Motor neuron (in vitro differentiated cells): Measurements from ENCODE around the gene SORL1. TPM values are rescaled to one million over a fixed set of nuclear protein-coding genes. Genes with fewer than 3 reads are reported as not detected.

ENCODE experiments used
- ATAC-seq, 8 experiments: fragments of 200-7000 bp; cut with Tn5 transposase; replicated peaks in 6 of 8; 2 replicates each; pipeline ENCODE4 v1.8.0; 2021; ENCODE audit warnings: mild to moderate bottlenecking in 8 of 8, moderate library complexity in 8 of 8
- H3K27ac ChIP-seq, 2 donors: fragments of 250-450 bp; sonication (Bioruptor Pico); 2 replicates each; pipeline ENCODE4 v1.9.0; 2021; ENCODE audit warnings: antibody characterized with exemption in 2 of 2, mild to moderate bottlenecking in 2 of 2, moderate library complexity in 1 of 2
- H3K4me1 ChIP-seq, 2 donors: fragments of 250-450 bp; sonication (Bioruptor Pico); replicated peaks in 1 of 2; 2 replicates each; pipeline ENCODE4 v1.6.1; 2021; ENCODE audit warnings: antibody characterized with exemption in 2 of 2, mild to moderate bottlenecking in 2 of 2, moderate library complexity in 1 of 2
- H3K4me3 ChIP-seq, 5 donors: fragments of 250-450 bp; sonication (Bioruptor Pico); 2 replicates each; pipeline ENCODE4 v1.9.0; 2021; ENCODE audit warnings: antibody characterized with exemption in 5 of 5, mild to moderate bottlenecking in 5 of 5, moderate library complexity in 4 of 5
- WGBS, 10 experiments: fragments of 450-650 bp; shearing (Covaris generic); methylation state at CpG; one replicate each; pipeline ENCODE4 v1.0.0; 2022; 5-methylcytosine and 5-hydroxymethylcytosine counted together
- in situ Hi-C, 9 experiments: fragments of 400-800 bp; cut with MboI; loops; one replicate each; pipeline ENCODE4 v1.15.0; 2021; ENCODE audit warnings: low sequenced_read_pairs in 9 of 9, low pct_unique_long_range_greater_than_20kb in 2 of 9; ENCODE audit not compliant: unreplicated experiment in 9 of 9
- total RNA-seq, 8 experiments: library from RNA; unstranded; fragments of 300-600 nt; gene quantifications; 2 replicates each; pipeline versions ENCODE4 v1.2.3 to v1.2.4, GENCODE V29; 2022

SORL1 gene
- total RNA-seq, 8 experiments from 2014 or later: 0.36 to 39.4 (median 21.8) TPM

DNA sequence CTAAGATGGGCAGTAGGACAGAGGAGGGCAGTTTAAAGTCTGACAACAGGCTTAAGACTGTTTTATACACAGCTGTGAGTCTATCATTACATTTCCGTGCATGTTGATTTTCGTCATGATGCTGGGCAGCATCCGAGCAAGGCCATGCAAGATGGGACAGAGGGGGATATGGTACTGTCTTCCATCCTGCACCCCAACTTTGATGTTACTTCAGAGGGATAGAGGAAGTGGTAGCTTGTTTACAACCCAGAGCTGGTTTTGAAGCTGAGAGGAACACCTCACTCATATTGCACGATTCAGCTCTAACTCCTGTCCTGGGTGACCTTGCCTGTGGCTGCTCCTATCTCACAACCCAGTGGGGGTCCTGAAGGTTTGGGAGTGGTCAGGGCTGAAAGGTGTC, 3.0 kb upstream of the SORL1 start:
- Histone ChIP-seq H3K4me1 (peaks cover 11 to 15% of the 10 kb centered on the region in 2 donors), H3K27ac (no peak overlapping the region), H3K4me3 (no peak overlapping the region)
- no peak for ATAC-seq
- 60 to 100% (median 92%) methylated on average over 1 to 4 of the region's 4 CpGs; no CpG with 5 or more reads in 4 of the 10 experiments for WGBS, 10 experiments
- in situ Hi-C loops: no loop called here

DNA sequence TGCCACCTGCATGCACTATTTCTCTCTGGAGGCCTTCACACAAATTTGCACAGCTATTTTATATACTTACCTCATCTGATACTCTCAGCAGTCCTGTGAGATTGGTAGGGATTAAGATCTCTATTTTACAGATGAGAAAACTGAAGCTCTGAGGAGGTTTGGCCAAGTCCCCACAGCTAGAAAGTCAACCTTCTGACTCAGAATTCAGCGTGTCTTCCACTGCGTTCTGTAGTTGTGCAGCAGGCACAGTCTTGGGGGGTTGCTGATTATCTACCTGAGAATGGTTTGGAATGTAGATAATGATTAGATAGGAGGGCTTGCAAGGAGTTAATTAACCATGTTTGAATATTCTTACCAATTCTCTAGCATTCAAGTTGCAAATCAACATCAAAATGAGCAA, 2.5 kb upstream of the SORL1 start:
- Histone ChIP-seq H3K4me3 (no peak overlapping the region), H3K4me1 (peaks cover 14 to 18% of the 10 kb centered on the region in 2 donors), H3K27ac (no peak overlapping the region)
- in situ Hi-C loops: loop anchor here in 1 of 9 experiments (25.0 kb wide), 1 partner anchor 137 kb away; no protein-coding TSS in a partner anchor
- ATAC-seq: no peak
- 60 to 100% (median 95%) methylated on average over 1 to 2 of the region's 2 CpGs; no CpG with 5 or more reads in 6 of the 10 experiments for WGBS, 10 experiments

DNA sequence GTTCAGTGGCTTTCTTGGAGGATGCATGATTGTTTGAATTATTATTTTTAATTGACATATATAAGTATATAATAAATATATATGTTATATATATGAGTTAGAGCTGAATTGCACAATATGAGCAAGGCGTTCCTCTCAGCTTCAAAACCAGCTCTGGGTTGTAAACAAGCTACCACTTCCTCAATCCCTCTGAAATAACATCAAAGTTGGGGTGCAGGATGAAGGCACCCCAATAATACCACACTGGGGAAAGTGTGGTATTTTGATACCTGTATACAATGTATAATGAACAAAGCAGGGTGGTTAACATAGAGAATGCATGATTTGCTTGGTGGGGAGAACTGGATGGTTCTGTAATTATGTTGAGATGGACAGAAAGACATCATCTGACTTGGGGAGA, 1.7 kb upstream of the SORL1 start:
- no peak overlapping the region for H3K27ac ChIP-seq
- no peak overlapping the region for H3K4me3 ChIP-seq
- ATAC-seq: no peak
- in situ Hi-C loops: loop anchor here in 1 of 9 experiments (25.0 kb wide), 1 partner anchor 138 kb away; no protein-coding TSS in a partner anchor
- 58 to 100% (median 72%) methylated on average over 1 of the region's 1 CpG; no CpG with 5 or more reads in 6 of the 10 experiments for WGBS, 10 experiments
- peaks cover 17 to 18% of the 10 kb centered on the region in 2 donors for H3K4me1 ChIP-seq

DNA sequence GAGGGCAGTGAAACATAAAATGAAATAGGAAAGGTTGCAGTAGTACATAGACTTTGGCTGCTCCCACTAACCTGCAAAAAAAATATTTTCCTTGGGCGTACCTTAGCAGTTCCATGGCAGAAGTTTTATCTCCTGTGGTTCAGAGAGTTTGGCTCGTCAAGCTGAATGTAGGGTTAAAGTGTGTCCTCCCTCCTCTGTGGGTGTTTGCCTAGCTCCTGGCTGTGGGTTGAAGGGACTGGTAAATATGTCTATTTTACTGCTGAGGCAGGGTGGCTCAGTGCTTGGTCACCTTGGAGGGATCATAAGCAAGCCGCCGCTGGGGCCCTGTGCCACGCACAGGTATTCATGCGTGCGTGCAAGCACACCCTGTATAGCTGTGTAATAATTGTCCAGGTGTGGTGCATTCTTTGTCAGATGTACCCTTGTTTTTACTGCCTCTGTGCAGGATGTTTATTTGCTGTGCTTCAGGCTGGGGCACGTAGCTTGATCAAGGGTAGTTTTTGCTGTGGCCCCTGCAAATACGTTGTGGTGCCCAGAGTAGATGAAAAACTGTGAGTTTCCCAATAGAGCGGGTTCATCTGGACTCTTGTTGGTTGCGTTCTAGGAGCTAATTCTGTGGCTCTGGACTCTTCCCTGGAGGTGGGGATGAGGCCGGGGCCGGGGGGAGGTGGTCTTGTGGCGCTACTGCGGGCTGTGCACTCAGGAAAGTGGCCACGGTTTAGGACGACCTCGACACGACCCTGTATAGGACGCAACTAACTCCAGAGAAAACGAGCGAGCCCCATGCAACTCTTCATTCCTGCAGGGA, 732 bp upstream of the SORL1 start:
- peak in 3 of 8 experiments; percentile 50 to 53 (median 51) for ATAC-seq
- H3K27ac ChIP-seq: no peak overlapping the region
- peak overlapping the region; percentile 79 to 88 (median 81) for H3K4me3 ChIP-seq
- 59 to 100% (median 76%) methylated on average over 1 to 16 of the region's 22 CpGs; no CpG with 5 or more reads in 1 of the 10 experiments for WGBS, 10 experiments
- in situ Hi-C loops: loop anchor here in 1 of 9 experiments (25.0 kb wide), 1 partner anchor 139 kb away; no protein-coding TSS in a partner anchor
- peaks cover 14 to 21% of the 10 kb centered on the region in 2 donors for H3K4me1 ChIP-seq

DNA sequence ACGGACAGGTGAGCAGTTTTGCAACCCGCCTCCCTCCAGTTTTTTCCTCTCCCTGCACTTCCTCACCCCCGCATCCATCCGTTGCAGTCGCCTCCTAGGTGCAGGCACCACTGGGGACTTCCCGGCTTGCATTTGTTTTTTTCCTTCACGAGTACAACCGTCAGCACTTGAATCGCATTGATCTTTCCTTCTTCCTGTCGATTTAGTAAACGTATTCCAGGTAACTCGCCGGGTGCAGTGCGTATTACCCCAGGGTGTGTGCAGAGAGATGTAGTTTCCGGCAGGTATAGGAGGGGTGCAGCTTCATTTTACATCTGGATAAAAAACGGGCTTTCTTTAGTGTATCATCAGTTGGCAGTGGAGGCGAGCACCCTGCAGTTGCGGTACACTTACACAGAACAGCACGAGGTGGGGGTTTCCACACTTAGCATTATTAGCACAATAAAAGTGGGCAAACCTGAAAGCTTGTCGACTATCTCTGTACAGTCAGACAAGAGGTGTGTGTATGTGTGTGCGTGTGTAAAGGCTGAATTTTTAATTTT, 566 bp downstream of the SORL1 start, which contains the start of gene SORL1-AS1:
TSS of gene SORL1-AS1 (minus strand) at position 359 of the 542 bp plus-strand sequence.
- H3K4me3 ChIP-seq: peak within 1 kb of the TSS; percentile 79 to 88 (median 81)
- ATAC-seq: peak; percentile 28 to 57 (median 38)
- in situ Hi-C loops: loop anchor here in 1 of 9 experiments (25.0 kb wide), 1 partner anchor 140 kb away; no protein-coding TSS in a partner anchor
- 0 to 80% (median 5%) methylated on average over 1 to 13 of the region's 21 CpGs; no CpG with 5 or more reads in 1 of the 10 experiments for WGBS, 10 experiments
- H3K4me1 ChIP-seq: peaks cover 8 to 34% of the 10 kb centered on the region in 2 donors
- peak within 1 kb of the TSS; percentile 43 to 62 for H3K27ac ChIP-seq

DNA sequence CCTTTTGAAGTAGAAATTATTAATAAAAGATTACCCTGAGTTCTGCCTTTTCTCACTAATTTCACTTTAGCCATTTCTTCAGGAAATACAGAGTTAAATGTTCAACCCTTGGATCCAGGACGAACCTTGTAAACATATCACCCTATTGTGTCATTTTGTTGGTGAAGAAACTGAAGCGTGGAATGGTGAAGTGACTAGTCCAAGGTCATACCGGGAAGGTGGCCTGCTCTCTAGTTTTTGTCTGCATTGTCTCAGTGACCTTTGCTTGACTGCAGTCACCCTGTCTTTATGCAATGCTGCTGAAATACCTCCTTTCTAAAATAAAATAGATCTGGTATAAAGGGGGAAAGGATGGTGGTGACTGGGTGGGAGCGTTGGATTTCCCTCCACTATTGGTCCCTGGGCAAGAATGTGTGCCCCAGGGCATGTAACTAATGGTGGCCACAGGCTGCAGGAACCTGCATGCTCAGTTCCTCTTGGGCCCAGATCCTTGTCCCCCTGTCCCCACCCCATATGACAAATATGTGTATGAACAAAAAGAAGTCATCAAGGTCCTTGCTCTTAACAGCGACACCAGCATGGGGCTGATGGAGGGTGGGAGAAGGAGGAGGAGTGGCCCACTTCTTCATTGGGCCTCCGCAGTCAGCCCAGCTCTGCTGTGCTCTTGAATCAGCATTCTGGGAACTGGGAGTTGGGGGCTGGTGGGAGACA, 1.6 kb downstream of the SORL1 start:
- no peak for ATAC-seq
- WGBS, 10 experiments: 55 to 100% (median 78%) methylated on average over 1 to 3 of the region's 6 CpGs
- H3K27ac ChIP-seq: no peak overlapping the region
- H3K4me3 ChIP-seq: peak overlapping the region in 4 of 5 donors; percentile 80 to 88 (median 81)
- in situ Hi-C loops: loop anchor here in 1 of 9 experiments (25.0 kb wide), 1 partner anchor 141 kb away; no protein-coding TSS in a partner anchor
- H3K4me1 ChIP-seq: peaks cover 17 to 45% of the 10 kb centered on the region in 2 donors

DNA sequence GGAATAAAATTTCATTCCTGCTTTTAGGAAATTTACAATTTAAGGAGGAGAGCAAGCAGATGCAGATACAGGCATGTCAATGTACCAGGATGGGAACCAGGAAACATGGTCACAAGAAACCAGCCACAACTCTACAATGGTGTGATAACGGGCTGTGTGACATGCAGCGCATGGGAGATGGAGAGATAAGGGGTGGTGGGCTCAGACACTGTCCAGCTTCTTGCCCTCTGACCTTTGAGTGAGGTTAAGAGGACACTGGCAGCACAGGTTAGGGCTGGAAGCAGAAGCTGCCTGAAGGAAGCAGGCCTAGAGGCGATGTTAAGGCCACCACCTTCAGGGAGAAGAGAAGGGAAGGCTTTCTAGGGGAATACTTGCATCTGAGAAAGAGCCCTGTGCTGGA, 3.0 kb downstream of the SORL1 start:
- no peak overlapping the region for H3K27ac ChIP-seq
- H3K4me3 ChIP-seq: no peak overlapping the region
- ATAC-seq: no peak
- WGBS, 10 experiments: 60 to 100% (median 77%) methylated on average over 1 to 3 of the region's 3 CpGs; no CpG with 5 or more reads in 2 of the 10 experiments
- peaks cover 30 to 59% of the 10 kb centered on the region in 2 donors for H3K4me1 ChIP-seq
- in situ Hi-C loops: loop anchor here in 1 of 9 experiments (25.0 kb wide), 1 partner anchor 143 kb away; no protein-coding TSS in a partner anchor

DNA sequence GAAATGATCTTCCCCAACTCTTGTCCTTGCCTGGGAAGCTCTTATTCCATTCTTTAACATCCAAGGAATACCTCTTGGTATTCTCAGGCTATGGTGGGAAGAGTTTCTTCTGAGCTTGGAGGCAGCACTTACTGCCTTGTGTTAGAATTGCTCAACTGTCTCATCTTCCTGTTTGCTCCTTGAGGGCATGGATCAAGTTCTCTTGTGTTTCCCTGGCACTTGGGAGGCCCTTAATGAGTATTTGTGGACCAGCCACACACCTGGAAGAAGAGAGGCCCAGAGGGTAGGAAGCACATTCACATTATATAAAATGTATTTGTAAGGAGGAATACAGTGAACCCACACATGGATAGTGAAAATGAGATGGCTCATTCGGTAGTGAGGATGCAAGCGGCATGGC, 4.0 kb downstream of the SORL1 start:
- in situ Hi-C loops: loop anchor here in 1 of 9 experiments (25.0 kb wide), 1 partner anchor 144 kb away; no protein-coding TSS in a partner anchor
- WGBS, 10 experiments: 90 to 100% (median 100%) methylated on average over 2 of the region's 2 CpGs; no CpG with 5 or more reads in 3 of the 10 experiments
- ATAC-seq: no peak
- Histone ChIP-seq H3K4me1 (peaks cover 35 to 69% of the 10 kb centered on the region in 2 donors), H3K27ac (no peak overlapping the region), H3K4me3 (no peak overlapping the region)

DNA sequence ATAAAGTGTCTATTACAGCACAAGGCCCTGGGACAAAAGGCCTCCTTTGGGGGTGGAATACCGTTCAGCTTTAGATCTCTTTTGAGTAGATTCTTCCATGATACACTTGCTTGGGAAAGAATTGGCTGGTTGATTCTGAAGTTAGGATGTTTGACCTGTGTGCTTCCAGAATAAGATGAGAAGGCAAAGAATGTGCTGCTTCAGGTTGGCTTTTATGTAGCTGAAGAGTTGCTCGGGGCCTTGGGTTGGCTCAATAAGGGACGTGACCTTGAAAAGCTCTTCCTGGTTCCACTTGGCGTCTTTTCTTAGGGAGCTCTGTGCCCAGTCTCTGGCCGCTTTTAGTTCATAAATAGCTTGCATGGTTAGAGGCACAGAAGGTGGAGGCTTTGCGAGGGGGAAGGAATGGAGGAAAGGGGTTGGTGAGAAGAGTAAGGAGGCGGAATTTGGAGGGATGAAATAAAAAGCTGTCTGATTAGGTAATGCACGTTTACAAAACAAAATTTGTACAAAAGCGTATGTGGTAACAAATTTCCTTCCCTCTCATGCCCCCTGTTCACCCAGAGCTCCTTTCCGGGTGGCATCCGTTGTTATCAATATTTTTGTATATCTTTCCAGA, 4.8 kb downstream of the SORL1 start:
- no peak overlapping the region for H3K27ac ChIP-seq
- WGBS, 10 experiments: 59 to 94% (median 76%) methylated on average over 1 to 11 of the region's 11 CpGs
- in situ Hi-C loops: loop anchor here in 1 of 9 experiments (25.0 kb wide), 1 partner anchor 145 kb away; no protein-coding TSS in a partner anchor
- no peak overlapping the region for H3K4me3 ChIP-seq
- peaks cover 33 to 77% of the 10 kb centered on the region in 2 donors for H3K4me1 ChIP-seq
- ATAC-seq: no peak

DNA sequence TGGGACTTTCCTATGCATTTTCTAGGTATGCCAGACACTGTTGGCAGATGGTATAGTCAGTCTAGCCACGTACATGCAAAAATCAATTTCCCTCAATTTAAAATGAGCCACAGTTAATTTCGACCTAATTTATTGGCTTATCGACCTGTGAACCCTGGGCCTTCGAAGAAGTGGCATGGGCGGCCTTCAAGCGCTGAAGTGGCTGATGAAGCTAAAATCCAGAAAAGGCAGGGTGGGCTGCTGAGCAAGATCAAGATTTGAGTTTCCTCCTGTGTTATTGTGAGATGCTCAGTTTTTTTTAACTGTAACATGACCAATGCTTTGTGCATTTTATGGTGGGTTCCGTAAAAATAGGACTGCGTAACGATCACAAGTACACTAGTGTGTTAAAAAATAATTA, 6.4 kb downstream of the SORL1 start:
- Histone ChIP-seq H3K27ac (peak overlapping the region in 1 of 2 donors; percentile 66), H3K4me3 (no peak overlapping the region), H3K4me1 (peaks cover 33 to 86% of the 10 kb centered on the region in 2 donors)
- ATAC-seq: no peak
- in situ Hi-C loops: loop anchor here in 1 of 9 experiments (25.0 kb wide), 1 partner anchor 146 kb away; no protein-coding TSS in a partner anchor
- WGBS, 10 experiments: 57 to 100% (median 82%) methylated on average over 1 to 8 of the region's 9 CpGs

DNA sequence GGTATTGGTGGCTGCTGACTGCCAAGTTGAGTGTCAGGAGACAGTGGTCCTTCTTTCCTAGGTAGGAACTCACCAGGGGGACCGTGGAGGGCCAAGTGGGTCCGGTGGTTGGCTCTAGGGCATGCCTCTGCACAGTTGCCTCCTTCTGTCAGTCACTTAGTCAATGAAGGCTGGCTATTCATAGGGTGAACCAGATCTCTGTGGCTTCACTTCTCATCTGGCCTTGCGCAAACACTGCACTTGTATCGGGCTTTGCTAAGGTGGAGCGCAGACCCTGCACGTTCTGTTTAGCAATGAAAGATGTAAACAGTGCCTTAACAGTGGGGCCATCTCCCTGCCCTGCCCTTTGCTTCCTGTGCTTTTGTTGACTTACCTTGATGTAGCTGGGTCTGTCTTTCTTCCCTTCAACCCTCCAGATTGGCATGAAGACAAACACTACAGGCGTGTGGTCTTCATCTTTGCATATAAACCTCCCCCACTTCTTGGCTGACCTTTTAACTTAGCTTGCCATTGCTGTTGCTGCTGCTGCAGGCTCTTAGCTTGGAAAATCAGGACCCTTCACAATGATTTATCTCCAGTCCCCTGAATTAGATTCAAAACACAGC, 7.4 kb downstream of the SORL1 start:
- 17 to 80% (median 55%) methylated on average over 1 to 3 of the region's 7 CpGs; no CpG with 5 or more reads in 4 of the 10 experiments for WGBS, 10 experiments
- in situ Hi-C loops: loop anchor here in 1 of 9 experiments (25.0 kb wide), 1 partner anchor 147 kb away; no protein-coding TSS in a partner anchor
- H3K27ac ChIP-seq: peak overlapping the region; percentile 31 to 66
- H3K4me3 ChIP-seq: no peak overlapping the region
- peaks cover 35 to 87% of the 10 kb centered on the region in 2 donors for H3K4me1 ChIP-seq
- ATAC-seq: peak in 5 of 8 experiments; percentile 14 to 49 (median 32)
